ENCODE data around the gene TOMM7.
A peak's percentile ranks its signal among the peaks of the same experiment; 100 is the strongest.

TOMM7 gene

DNA sequence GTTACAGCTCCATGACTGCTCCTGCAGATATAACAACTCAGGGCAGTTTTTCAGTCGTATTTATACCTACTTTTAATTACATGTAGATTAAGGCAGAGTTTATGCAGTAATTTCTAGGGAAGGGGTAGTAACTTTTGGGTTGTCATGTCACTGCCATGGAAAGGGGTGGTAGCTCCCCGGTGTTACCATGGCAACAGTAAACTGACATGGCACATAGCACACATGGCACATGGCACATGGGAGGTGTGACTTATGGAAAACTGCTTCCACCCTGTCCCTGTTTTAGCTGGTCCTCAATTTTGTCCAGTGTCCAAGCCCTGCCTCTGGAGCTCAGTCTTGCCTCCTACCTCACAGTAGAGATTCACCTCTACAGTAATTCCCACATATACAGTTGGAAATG lies 3.9 kb upstream of the TOMM7 start:
- no peak for DNase-seq (ENCODE audit: low read depth)
- in situ Hi-C loops (cut with HindIII; ENCODE audit: low sequenced_read_pairs), result no loop called here
- TF ChIP-seq CTCF (IDR thresholded peaks at IDR 0.05; ENCODE audit: low read depth, low read length, missing control alignments), result no peak
- no peak overlapping the region for H3K4me3 ChIP-seq (ENCODE audit: low read depth, low read length)

DNA sequence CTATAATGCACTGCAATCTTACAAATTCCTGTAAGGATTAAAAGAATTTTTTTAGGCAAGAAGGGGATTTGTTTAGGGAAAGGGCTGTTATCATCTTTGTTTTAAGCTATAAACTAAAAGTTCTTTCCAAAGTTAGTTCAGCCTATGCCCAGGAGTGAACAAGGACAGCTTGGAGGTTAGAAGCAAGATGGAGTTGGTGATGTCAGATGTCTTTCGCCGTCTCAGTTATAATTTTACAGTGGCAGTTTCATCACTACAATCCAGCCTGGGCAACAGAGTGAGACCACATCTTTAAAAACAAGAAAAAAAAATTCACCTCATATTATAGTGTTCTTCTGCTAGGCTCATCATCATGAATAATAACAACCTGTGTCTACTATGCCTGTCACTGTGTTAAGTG lies 2.1 kb upstream of the TOMM7 start:
- H3K4me3 ChIP-seq (ENCODE audit: low read depth, low read length), result no peak overlapping the region
- in situ Hi-C loops (cut with HindIII; ENCODE audit: low sequenced_read_pairs), result no loop called here
- no peak for TF ChIP-seq CTCF (IDR thresholded peaks at IDR 0.05; ENCODE audit: low read depth, low read length, missing control alignments)
- no peak for DNase-seq (ENCODE audit: low read depth)

DNA sequence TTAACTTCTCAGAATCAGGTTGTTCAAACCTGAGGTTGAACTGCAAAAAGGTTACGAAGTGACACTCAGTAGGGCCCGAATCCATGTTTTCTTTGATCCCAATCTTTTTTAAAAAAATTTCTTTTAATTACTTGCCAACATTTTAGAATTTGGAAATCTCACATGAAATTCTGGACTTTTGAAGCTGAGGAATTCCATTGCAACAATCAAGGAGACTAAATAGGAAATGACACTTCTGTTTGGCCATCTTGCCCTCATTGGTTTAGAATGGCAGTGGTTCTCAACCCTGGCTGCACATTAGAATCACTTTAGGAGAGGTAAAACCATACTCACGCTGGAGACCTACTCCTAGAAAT lies 471 bp upstream of the TOMM7 start:
- DNase-seq (ENCODE audit: low read depth), result no peak
- TF ChIP-seq CTCF (IDR thresholded peaks at IDR 0.05; ENCODE audit: low read depth, low read length, missing control alignments), result no peak
- H3K4me3 ChIP-seq (ENCODE audit: low read depth, low read length), result peak overlapping the region; percentile 82
- in situ Hi-C loops (cut with HindIII; ENCODE audit: low sequenced_read_pairs), result no loop called here

GRCh38 chr7:22821702-22822485 lies 755 bp downstream of the TOMM7 start:
- no peak for TF ChIP-seq CTCF (IDR thresholded peaks at IDR 0.05; ENCODE audit: low read depth, low read length, missing control alignments)
- no peak for DNase-seq (ENCODE audit: low read depth)
- in situ Hi-C loops (cut with HindIII; ENCODE audit: low sequenced_read_pairs), result no loop called here
- H3K4me3 ChIP-seq (ENCODE audit: low read depth, low read length), result peak overlapping the region; percentile 82

- in situ Hi-C loops (cut with HindIII; ENCODE audit: low sequenced_read_pairs), result no loop called here
- TF ChIP-seq CTCF (IDR thresholded peaks at IDR 0.05; ENCODE audit: low read depth, low read length, missing control alignments), result no peak
- H3K4me3 ChIP-seq (ENCODE audit: low read depth, low read length), result no peak overlapping the region
- no peak for DNase-seq (ENCODE audit: low read depth)
Observed at GRCh38 chr7:22819476-22819875, 3.2 kb downstream of the TOMM7 start.

GRCh38 chr7:22814261-22815208 lies 8.1 kb downstream of the TOMM7 start:
- TF ChIP-seq CTCF (IDR thresholded peaks at IDR 0.05; ENCODE audit: low read depth, low read length, missing control alignments), result no peak
- in situ Hi-C loops (cut with HindIII; ENCODE audit: low sequenced_read_pairs), result no loop called here
- peak; percentile 27 for DNase-seq (ENCODE audit: low read depth)
- no peak overlapping the region for H3K4me3 ChIP-seq (ENCODE audit: low read depth, low read length)
